GM19395 (cell line): ENCODE results near the gene TFCP2L1.

Experiments
- ATAC-seq: cut with Tn5 transposase; IDR thresholded peaks from one replicate; pipeline ENCODE4 v1.9.1; 2021; ENCODE audit warnings: mild to moderate bottlenecking, moderate library complexity; ENCODE audit not compliant: unreplicated experiment

TFCP2L1 gene

DNA sequence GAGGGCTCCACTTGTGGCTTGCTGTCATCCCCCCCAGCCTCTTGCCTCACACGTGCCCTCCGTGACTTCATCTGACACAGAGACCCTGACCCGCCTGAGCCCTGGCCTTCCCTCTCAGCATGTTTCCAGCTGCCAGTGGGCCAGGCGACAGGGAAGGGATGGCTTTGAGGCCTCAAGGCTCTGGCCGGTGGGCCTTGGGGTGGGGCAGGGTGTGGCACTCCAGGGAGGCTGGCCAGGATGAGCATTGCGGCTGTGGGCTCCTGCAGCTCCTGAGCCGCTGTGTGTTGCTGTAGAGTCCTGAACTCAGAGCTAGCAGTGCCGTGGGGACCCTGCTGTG, 85.0 kb downstream of the TFCP2L1 start:
- ATAC-seq: no peak

GRCh38 chr2:121199281-121200010, 85.6 kb downstream of the TFCP2L1 start:
- ATAC-seq: no peak

DNA sequence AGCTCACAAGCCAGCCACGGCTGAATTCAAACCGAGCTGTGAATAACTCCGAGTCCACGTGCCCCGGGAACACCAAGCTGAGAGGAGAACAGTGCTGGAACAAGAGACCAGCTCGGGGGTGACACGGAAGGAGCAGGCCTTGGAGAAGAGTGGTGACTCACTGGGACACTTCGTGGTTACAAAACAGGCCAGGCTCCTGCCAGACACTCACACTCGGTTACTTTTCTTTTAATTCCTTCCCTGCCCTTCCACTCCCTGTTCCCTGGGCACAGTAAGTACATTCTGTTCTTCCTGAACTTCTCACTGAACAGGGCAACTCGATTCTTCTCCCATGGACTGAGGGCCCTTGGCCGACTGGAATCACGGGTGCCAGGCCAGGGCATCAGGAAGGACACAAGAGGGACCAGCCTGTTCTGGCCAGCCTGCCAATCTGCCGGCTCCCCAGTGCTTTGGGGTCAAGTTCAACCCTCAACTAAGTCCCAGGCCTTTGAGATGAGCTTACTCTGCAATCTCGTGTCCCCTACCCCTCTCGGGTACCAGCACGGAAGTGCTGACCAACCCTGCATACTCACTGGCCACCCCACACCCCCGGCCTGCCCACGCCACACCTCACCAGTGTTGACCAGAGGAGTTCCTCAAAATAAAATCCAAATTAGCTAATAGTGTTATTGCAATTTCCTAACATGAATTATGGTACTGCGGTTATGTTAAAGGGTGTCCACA, 87.5 kb downstream of the TFCP2L1 start:
- no peak for ATAC-seq

DNA sequence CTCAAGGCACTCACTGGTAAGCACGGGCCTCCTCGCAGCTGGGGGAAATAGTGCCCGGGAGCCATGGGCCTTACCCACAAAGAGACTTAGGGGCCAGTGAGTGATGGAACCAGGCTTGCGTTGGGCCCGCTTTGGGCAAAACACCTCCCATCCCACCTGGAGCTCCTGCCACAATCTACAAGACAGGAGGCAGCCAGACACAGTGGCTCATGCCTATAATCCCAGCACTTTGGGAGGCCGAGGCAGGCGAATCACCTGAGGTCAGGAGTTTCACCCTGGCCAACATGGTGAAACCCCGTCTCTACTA, 88.2 kb downstream of the TFCP2L1 start:
- ATAC-seq: no peak

DNA sequence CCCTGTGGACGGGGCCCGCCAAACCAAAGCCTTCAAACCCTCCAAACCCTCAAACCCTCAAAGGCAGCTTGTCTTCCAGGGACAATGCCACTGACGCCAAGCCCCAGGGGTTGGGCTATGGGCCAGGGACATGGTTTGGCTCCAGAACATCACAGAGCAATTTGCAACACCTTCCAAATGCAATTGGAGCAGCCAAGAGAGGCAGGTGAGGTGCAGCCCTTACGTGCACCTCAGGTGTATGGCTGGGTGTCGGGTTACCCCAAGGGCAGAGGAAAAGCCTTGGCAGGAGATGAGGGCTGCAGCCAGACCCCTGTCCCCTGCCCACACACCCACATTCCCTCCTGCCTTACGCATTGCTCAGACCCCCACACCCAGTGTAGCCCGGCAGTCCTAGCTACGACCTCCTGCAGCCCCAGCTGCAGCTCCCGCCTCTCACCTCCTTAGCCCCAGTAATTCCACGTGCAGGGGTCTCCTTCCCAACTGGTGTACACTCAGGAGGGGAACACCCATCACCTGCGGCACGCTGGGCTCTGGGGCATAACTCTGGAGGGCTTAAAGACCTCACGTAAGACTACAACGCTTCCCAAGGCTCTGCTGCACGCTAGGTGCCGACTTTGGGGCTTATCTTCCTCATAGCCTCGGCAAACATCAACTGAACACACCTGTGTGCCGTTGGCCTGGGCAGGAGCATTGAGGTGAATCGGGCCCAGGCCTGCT, 88.7 kb downstream of the TFCP2L1 start:
- ATAC-seq: no peak

- no peak for ATAC-seq
Measured at GRCh38 chr2:121195036-121195435, 90.0 kb downstream of the TFCP2L1 start.

DNA sequence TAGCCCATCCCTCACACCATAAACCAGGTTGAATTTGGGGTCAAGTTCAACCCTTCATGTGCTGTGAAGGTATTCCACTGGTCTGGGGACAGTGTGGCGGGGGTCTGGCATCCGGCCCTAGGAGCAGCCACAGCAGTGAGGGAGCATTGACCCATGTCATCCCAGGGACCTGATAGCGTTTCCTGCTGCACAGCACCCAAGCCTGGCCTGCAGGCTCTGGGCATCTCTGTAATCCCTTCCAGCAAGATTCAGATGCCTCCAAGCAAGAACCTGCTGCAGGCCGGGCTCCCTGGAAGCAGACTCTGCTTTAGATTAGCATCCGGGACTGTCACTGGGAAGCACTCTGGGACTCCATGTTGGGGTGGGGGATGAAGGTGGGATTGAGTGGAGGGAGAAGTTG, 90.4 kb downstream of the TFCP2L1 start:
- no peak for ATAC-seq

DNA sequence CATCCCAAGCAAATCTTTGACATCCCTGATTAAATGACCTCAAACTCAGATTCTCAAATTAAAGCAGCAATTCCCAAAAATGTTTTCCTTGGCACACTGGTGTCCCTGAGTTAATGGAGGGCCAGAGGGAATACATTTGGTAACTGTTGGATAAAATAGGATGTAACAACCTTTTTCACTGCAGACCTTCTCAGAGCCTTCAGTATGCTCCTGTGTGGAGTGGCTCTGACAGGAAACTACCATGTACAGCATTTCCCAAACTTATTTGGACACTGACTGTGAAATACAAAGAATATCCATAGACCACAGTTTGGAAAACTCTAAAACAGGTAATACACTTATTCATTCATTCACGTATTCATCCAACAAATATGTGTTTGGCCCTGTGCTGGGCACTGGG, 91.8 kb downstream of the TFCP2L1 start:
- ATAC-seq: no peak

- no peak for ATAC-seq
Measured at GRCh38 chr2:121192576-121192975, 92.4 kb downstream of the TFCP2L1 start.

GRCh38 chr2:121191191-121192170, 93.5 kb downstream of the TFCP2L1 start:
- ATAC-seq: no peak

DNA sequence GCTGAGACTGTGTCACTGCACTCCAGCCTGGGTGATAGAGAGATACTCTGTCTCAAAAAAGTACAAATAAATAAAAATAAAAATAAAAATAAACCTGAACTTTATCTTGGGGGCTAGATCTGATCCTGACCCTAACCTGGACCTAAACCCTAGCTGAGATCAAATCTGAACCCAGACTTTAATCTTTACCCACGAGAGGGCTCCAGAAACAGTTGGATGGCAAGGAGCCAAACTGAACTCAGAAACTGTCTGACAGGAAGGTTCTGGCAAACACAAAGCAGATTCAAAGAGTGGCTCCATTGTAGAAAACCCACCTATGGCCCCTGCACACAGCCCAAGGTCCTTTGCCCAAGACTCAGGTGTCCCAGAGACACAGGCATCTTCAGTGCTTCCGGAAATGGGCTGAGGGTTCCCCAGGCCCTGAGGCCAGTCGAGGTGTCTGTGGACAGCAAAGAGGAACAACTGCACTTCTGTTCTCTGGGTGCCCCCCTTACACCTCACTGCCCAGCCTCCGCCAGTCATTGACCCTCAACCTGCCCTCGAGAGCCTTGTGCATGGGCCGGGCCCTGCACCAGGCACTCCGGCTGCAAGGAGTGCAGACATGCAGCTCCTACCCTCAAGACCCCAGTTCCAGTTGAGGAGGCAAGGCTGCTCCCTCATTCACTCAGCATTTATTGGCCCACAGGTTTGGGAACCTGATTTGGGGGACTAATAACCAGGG, 95.2 kb downstream of the TFCP2L1 start:
- no peak for ATAC-seq

DNA sequence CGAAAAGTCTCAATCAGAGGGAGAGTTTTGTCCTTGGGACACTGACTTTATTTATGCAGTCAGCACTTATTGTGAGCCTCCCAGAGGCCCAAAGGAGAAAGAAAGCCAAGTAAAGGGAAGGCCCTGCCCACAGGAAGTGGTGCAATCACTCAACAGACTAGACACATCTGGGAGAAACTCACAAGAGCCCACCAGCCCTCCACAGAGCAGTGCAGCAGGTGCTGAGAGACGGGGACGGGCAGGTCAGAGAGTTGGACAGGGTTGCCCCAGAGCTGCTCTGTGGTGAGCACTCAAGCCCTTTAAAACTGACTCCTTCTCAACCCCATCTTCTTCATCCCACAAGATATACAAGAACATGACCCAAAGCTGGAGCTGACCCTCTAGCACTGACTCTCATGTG, 96.0 kb downstream of the TFCP2L1 start:
- ATAC-seq: no peak

- ATAC-seq: no peak
Measured at GRCh38 chr2:121187982-121188411, 97.0 kb downstream of the TFCP2L1 start.

GRCh38 chr2:121187351-121187981, 97.5 kb downstream of the TFCP2L1 start:
- no peak for ATAC-seq

DNA sequence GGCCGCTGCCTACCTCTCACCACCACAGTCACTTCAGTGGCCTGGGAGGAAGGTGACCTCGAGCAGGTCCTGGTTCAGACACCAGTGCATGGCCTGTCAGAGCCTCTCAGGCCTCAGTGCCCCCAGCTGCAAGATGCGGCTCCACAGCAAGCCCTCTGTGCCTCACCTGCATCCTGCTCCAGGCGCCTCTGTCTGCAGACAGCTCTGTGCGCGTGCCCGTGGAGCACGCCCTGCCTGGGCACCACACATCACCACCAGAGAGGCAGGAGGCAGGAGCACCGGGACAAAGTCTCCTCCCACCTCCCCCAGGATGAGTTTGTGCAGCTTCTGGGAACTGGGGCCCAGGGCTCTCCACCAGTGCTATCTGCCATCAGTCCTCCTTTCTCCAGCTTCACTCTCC, 98.7 kb downstream of the TFCP2L1 start:
- no peak for ATAC-seq

DNA sequence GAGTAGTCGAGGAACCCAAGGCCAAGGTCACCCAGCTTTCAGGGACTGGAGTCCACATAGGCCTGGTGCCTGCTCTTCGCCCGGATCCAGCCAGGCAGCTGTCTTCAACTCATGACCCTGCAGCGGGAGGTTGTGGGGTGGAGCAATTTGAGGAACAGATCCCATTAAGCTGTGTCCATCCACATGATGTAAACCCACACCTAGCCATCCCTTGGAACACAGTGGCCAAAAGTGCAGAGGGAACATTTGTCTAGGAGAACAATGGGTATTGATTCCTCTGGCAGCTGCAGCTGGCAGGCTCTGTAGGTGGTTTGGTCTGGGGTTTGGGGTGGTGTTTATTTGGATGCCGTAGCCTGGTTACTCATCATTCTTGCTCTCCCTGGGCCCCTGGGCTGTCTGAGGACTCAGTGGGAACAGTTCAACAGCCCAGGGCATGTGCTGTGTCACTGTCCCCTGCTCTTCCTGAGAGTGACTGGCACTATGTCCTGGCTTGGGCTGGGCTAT, 99.4 kb downstream of the TFCP2L1 start:
- ATAC-seq: no peak

DNA sequence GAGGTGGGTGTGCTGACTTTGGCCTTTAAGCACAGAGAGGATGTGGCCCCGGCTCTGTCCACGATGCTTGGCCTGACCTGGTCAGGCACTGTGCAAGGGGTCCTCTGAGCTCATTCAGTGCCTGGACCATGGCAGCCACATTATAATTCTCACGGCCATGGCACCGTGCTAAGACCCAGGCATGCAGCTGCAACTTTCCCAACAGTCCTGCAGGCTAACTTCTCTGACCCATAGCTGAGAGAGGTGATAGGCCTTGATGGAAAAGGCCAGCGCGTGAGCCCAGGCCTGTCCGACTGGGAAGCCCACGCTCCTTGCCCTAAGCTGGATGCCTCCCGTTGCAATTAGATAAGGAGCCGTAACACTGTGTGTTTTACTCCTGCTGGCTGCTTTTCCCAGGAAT, 99.9 kb downstream of the TFCP2L1 start:
- no peak for ATAC-seq

DNA sequence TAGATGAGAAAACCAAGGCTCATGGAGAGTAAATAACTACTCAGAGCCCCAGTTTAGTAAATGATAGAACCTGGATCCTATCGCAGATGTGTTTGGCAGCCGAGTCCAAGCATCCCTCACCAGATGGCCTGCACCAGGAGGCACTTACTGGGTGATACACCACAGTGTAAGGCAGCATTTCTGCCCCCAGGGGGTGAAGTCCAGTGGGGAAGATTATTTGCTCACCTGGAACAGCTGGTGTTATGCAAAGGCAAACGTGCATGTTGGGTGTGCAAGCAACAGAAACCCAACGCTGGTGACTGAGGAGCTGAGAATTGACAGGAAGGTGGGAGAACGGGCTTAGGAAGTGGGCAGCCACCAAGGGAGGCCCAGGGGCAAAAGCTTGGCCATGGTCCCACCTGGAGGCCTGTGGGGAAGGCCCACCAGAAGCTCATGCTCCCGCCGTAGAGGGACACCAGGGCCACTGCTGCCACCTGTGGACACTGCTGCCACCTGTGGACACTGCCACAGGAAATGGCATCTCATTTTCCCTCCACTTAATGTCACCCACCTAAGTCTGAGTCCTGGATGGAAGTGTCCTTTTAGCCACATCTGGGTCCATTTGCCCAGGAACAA, 100.6 kb downstream of the TFCP2L1 start:
- ATAC-seq: no peak

GRCh38 chr2:121182520-121182919, 102.5 kb downstream of the TFCP2L1 start:
- ATAC-seq: no peak
